Adipose tissue (tissue), 3 donors: Measurements from ENCODE around the gene GPC6. TPM values are rescaled to one million over a fixed set of nuclear protein-coding genes. Genes with fewer than 3 reads are reported as not detected.

Source experiments
- H3K27ac ChIP-seq: one replicate; pipeline ENCODE4 v1.5.1; 2013; ENCODE audit warnings: low read depth, low read length
- whole genome bisulfite sequencing, 3 donors: extraction: QIAGEN DNeasy Blood & Tissue Kit; methylation state at CpG; one replicate each; pipeline ENCODE4 v1.1.7; 2013; 5-methylcytosine and 5-hydroxymethylcytosine counted together
- polyA plus RNA-seq, 3 donors: library from polyadenylated mRNA; stranded (reverse); fragments of 200-250 nt; gene quantifications; one replicate each; pipeline ENCODE4 v1.2.3, GENCODE V29; 2013
- donor health status: healthy with polysubstance abuse.
- donor health status: Bipolar disorder and iron deficiency.
- donor health status: healthy.

The GPC6 gene
- polyA plus RNA-seq, 3 donors, result 0.72 to 8.5 (median 5.8) TPM

- 72 to 79% (median 77%) methylated on average over 2 of the region's 2 CpGs for WGBS, 3 donors
- H3K27ac ChIP-seq, result no peak overlapping the region
Observed at GRCh38 chr13:93789058-93789457, 562.5 kb downstream of the GPC6 start.

- H3K27ac ChIP-seq, result no peak overlapping the region
- WGBS, 3 donors, result 70 to 84% (median 76%) methylated on average over 3 of the region's 3 CpGs
Observed at GRCh38 chr13:93794197-93794885, 567.7 kb downstream of the GPC6 start.

GRCh38 chr13:93797463-93797862 is 570.9 kb downstream of the GPC6 start:
- WGBS, 3 donors, result 63 to 72% (median 71%) methylated on average over 2 of the region's 2 CpGs
- no peak overlapping the region for H3K27ac ChIP-seq

- WGBS, 3 donors, result 81 to 85% (median 83%) methylated on average over 3 of the region's 3 CpGs
- no peak overlapping the region for H3K27ac ChIP-seq
Observed at GRCh38 chr13:93800342-93800741, 573.7 kb downstream of the GPC6 start.

GRCh38 chr13:93805736-93806135 is 579.1 kb downstream of the GPC6 start:
- WGBS, 3 donors, result 63 to 96% (median 79%) methylated on average over 2 of the region's 2 CpGs
- no peak overlapping the region for H3K27ac ChIP-seq

- 27 to 57% (median 55%) methylated on average over 1 of the region's 1 CpG for WGBS, 3 donors
Observed at GRCh38 chr13:93806861-93807260, 580.3 kb downstream of the GPC6 start.

GRCh38 chr13:93810264-93810663 is 583.7 kb downstream of the GPC6 start:
- WGBS, 3 donors, result 52 to 65% (median 62%) methylated on average over 4 of the region's 4 CpGs

More at GRCh38 chr13:93806861-93807260, 580.3 kb downstream of the GPC6 start:
- no peak overlapping the region for H3K27ac ChIP-seq

GRCh38 chr13:93811071-93811737 is 584.6 kb downstream of the GPC6 start:
- H3K27ac ChIP-seq, result no peak overlapping the region
- 70 to 83% (median 73%) methylated on average over 3 of the region's 3 CpGs for WGBS, 3 donors

More at GRCh38 chr13:93810264-93810663, 583.7 kb downstream of the GPC6 start:
- H3K27ac ChIP-seq, result no peak overlapping the region

GRCh38 chr13:93811738-93812112 is 585.1 kb downstream of the GPC6 start:
- H3K27ac ChIP-seq, result no peak overlapping the region
- WGBS, 3 donors, result 74 to 87% (median 76%) methylated on average over 3 of the region's 3 CpGs

GRCh38 chr13:93814658-93815057 is 588.1 kb downstream of the GPC6 start:
- H3K27ac ChIP-seq, result no peak overlapping the region

GRCh38 chr13:93818345-93818744 is 591.7 kb downstream of the GPC6 start:
- WGBS, 3 donors, result 88 to 93% (median 89%) methylated on average over 3 of the region's 3 CpGs
- H3K27ac ChIP-seq, result no peak overlapping the region

More at GRCh38 chr13:93814658-93815057, 588.1 kb downstream of the GPC6 start:
- 67 to 78% (median 73%) methylated on average over 3 of the region's 3 CpGs for WGBS, 3 donors

GRCh38 chr13:93819331-93819890 is 592.8 kb downstream of the GPC6 start:
- no peak overlapping the region for H3K27ac ChIP-seq
- 78 to 86% (median 84%) methylated on average over 3 of the region's 3 CpGs for WGBS, 3 donors

GRCh38 chr13:93824286-93824685 is 597.7 kb downstream of the GPC6 start:
- no peak overlapping the region for H3K27ac ChIP-seq
- WGBS, 3 donors, result 74 to 87% (median 81%) methylated on average over 3 of the region's 3 CpGs

- no peak overlapping the region for H3K27ac ChIP-seq
- WGBS, 3 donors, result 78 to 82% (median 78%) methylated on average over 3 of the region's 3 CpGs
Observed at GRCh38 chr13:93834051-93834450, 607.4 kb downstream of the GPC6 start.

GRCh38 chr13:93843082-93843481 is 616.5 kb downstream of the GPC6 start:
- H3K27ac ChIP-seq, result no peak overlapping the region
- 72 to 75% (median 75%) methylated on average over 3 of the region's 3 CpGs for WGBS, 3 donors

GRCh38 chr13:93847162-93847561 is 620.6 kb downstream of the GPC6 start:
- no peak overlapping the region for H3K27ac ChIP-seq
- WGBS, 3 donors, result 80 to 85% (median 82%) methylated on average over 7 of the region's 7 CpGs

GRCh38 chr13:93848247-93848646 is 621.6 kb downstream of the GPC6 start:
- no peak overlapping the region for H3K27ac ChIP-seq
- 65 to 79% (median 72%) methylated on average over 4 of the region's 4 CpGs for WGBS, 3 donors

- WGBS, 3 donors, result 63 to 74% (median 65%) methylated on average over 2 of the region's 2 CpGs
Observed at GRCh38 chr13:93851236-93851635, 624.6 kb downstream of the GPC6 start.

GRCh38 chr13:93853912-93854311 is 627.3 kb downstream of the GPC6 start:
- H3K27ac ChIP-seq, result no peak overlapping the region
- 67 to 82% (median 70%) methylated on average over 5 of the region's 5 CpGs for WGBS, 3 donors

More at GRCh38 chr13:93851236-93851635, 624.6 kb downstream of the GPC6 start:
- H3K27ac ChIP-seq, result no peak overlapping the region
